HEK293 (cell line): ENCODE measurements around the gene BFSP2.

Experiments
- BCL11A ChIP-seq: fragments of 450-650 bp; formaldehyde crosslinking; IDR thresholded peaks from 2 replicates; pipeline ENCODE4 v1.5.1; 2016; ENCODE audit warnings: low read depth, missing biosample characterization, missing genetic modification characterization
- CTCF ChIP-seq: fragments of 450-650 bp; formaldehyde crosslinking; IDR thresholded peaks from 2 replicates; pipeline ENCODE4 v1.5.1; 2016; ENCODE audit warnings: missing biosample characterization, missing genetic modification characterization
- ZBTB1 ChIP-seq: fragments of 450-650 bp; formaldehyde crosslinking; IDR thresholded peaks from 2 replicates; pipeline ENCODE4 v1.5.1; 2016; ENCODE audit warnings: missing biosample characterization, missing genetic modification characterization
- ZBTB26 ChIP-seq: fragments of 450-650 bp; formaldehyde crosslinking; optimal IDR thresholded peaks from 2 replicates; pipeline ENCODE3; 2016; ENCODE audit warnings: missing biosample characterization, mild to moderate bottlenecking, missing genetic modification characterization
- ZBTB44 ChIP-seq: fragments of 450-650 bp; IDR thresholded peaks from 2 replicates; pipeline ENCODE4 v1.5.1; 2018; ENCODE audit warnings: missing biosample characterization, mild to moderate bottlenecking, missing genetic modification characterization
- ZNF138 ChIP-seq: fragments of 450-650 bp; formaldehyde crosslinking; IDR thresholded peaks from 2 replicates; pipeline ENCODE4 v1.5.1; 2016; ENCODE audit warnings: missing biosample characterization, missing genetic modification characterization, borderline replicate concordance
- ZNF302 ChIP-seq: fragments of 450-650 bp; formaldehyde crosslinking; IDR thresholded peaks from 2 replicates; pipeline ENCODE4 v1.5.1; 2016; ENCODE audit warnings: missing biosample characterization, missing genetic modification characterization, low read depth
- ZNF398 ChIP-seq: fragments of 450-650 bp; formaldehyde crosslinking; IDR thresholded peaks from 2 replicates; pipeline ENCODE4 v1.5.1; 2017; ENCODE audit warnings: missing biosample characterization, missing genetic modification characterization
- ZNF426 ChIP-seq: fragments of 450-650 bp; formaldehyde crosslinking; IDR thresholded peaks from 2 replicates; pipeline ENCODE4 v1.5.1; 2017; ENCODE audit warnings: missing biosample characterization, missing genetic modification characterization, mild to moderate bottlenecking, inconsistent platforms, moderate library complexity
- ZNF530 ChIP-seq: fragments of 450-650 bp; formaldehyde crosslinking; IDR thresholded peaks from 2 replicates; pipeline ENCODE4 v1.5.1; 2016; ENCODE audit warnings: low read depth, missing biosample characterization, missing genetic modification characterization
- ZSCAN5A ChIP-seq: fragments of 450-650 bp; formaldehyde crosslinking; IDR thresholded peaks from 2 replicates; pipeline ENCODE4 v1.5.1; 2016; ENCODE audit warnings: missing biosample characterization, missing genetic modification characterization

- TF ChIP-seq ZBTB44 (tag by site-specific recombination) (no peak), CTCF (tag by site-specific recombination) (no peak), ZNF138 (tag by site-specific recombination) (no peak), ZNF530 (tag by site-specific recombination) (no peak), ZNF302 (tag by site-specific recombination) (no peak), ZNF426 (tag by site-specific recombination) (no peak), ZBTB26 (tag by site-specific recombination) (no peak), ZBTB1 (no peak), ZNF398 (no peak), ZSCAN5A (tag by site-specific recombination) (no peak), BCL11A (no peak)
Observed at GRCh38 chr3:133468251-133468721, 68.4 kb downstream of the BFSP2 start.
